ENCODE measurements around the gene GNG10. TPM values are rescaled to one million over a fixed set of nuclear protein-coding genes. Genes with fewer than 3 reads are reported as not detected.

Gene GNG10
- total RNA-seq, 1 donor from 2014 or later = 32.6 TPM

- H3K36me3 Mint-ChIP-seq = peaks cover 11% of the 10 kb centered on the region
- no peak overlapping the region for H3K27ac Mint-ChIP-seq
- no peak for DNase-seq (ENCODE audit: extremely low spot score, unreplicated experiment)
- no peak overlapping the region for H3K4me3 Mint-ChIP-seq
- TF ChIP-seq CTCF (conservative IDR thresholded peaks at IDR 0.05) = no peak
- no peaks in the 10 kb centered on the region for H3K9me3 Mint-ChIP-seq
- H3K27me3 Mint-ChIP-seq = no peaks in the 10 kb centered on the region
- H3K4me1 Mint-ChIP-seq (ENCODE audit: unreplicated experiment) = peaks cover 5% of the 10 kb centered on the region
Measured at GRCh38 chr9:111683392-111683791, 22.0 kb downstream of the GNG10 start.

- Mint-ChIP-seq H3K36me3 (no peaks in the 10 kb centered on the region), H3K27me3 (no peaks in the 10 kb centered on the region), H3K4me3 (no peak overlapping the region), H3K9me3 (no peaks in the 10 kb centered on the region), H3K4me1 (ENCODE audit: unreplicated experiment) (peaks cover 10% of the 10 kb centered on the region), H3K27ac (no peak overlapping the region)
- TF ChIP-seq CTCF (conservative IDR thresholded peaks at IDR 0.05) = peak; percentile 67
- DNase-seq (ENCODE audit: extremely low spot score, unreplicated experiment) = no peak
Measured at GRCh38 chr9:111691672-111692329, 30.4 kb downstream of the GNG10 start.

- Mint-ChIP-seq H3K4me1 (ENCODE audit: unreplicated experiment) (peaks cover 1% of the 10 kb centered on the region), H3K9me3 (no peaks in the 10 kb centered on the region), H3K36me3 (no peaks in the 10 kb centered on the region), H3K27ac (no peak overlapping the region), H3K27me3 (no peaks in the 10 kb centered on the region), H3K4me3 (no peak overlapping the region)
- TF ChIP-seq CTCF (conservative IDR thresholded peaks at IDR 0.05) = no peak
- DNase-seq (ENCODE audit: extremely low spot score, unreplicated experiment) = no peak
Measured at GRCh38 chr9:111696796-111697195, 35.4 kb downstream of the GNG10 start.

GRCh38 chr9:111700776-111701175, 39.4 kb downstream of the GNG10 start:
- Mint-ChIP-seq H3K4me3 (no peak overlapping the region), H3K27ac (no peak overlapping the region), H3K4me1 (ENCODE audit: unreplicated experiment) (no peaks in the 10 kb centered on the region), H3K9me3 (no peaks in the 10 kb centered on the region), H3K27me3 (no peaks in the 10 kb centered on the region), H3K36me3 (no peaks in the 10 kb centered on the region)
- no peak for TF ChIP-seq CTCF (conservative IDR thresholded peaks at IDR 0.05)
- DNase-seq (ENCODE audit: extremely low spot score, unreplicated experiment) = no peak

- Mint-ChIP-seq H3K27me3 (no peaks in the 10 kb centered on the region), H3K36me3 (no peaks in the 10 kb centered on the region), H3K4me3 (no peak overlapping the region), H3K9me3 (no peaks in the 10 kb centered on the region), H3K27ac (no peak overlapping the region), H3K4me1 (ENCODE audit: unreplicated experiment) (no peaks in the 10 kb centered on the region)
- no peak for DNase-seq (ENCODE audit: extremely low spot score, unreplicated experiment)
- TF ChIP-seq CTCF (conservative IDR thresholded peaks at IDR 0.05) = no peak
Measured at GRCh38 chr9:111704503-111704902, 43.1 kb downstream of the GNG10 start.

All from type B pancreatic cell (in vitro differentiated cells).